HG03558 (cell line): ENCODE data around the gene ZSCAN22.
"Not testable (repeated sequence)": the region's sequence is repeated elsewhere in the genome, so short reads cannot be mapped to it uniquely, and the experiment has no call there.

Source experiments
- ATAC-seq: cut with Tn5 transposase; IDR thresholded peaks from one replicate; pipeline ENCODE4 v1.9.1; 2021; ENCODE audit warnings: moderate number of reproducible peaks; ENCODE audit not compliant: unreplicated experiment; ENCODE audit errors: extremely low read depth

The ZSCAN22 gene

GRCh38 chr19:58315580-58315979 lies 11.2 kb upstream of the ZSCAN22 start:
- no peak for ATAC-seq

- ATAC-seq: no peak
These were observed 9.2 kb upstream of the ZSCAN22 start for GRCh38 chr19:58317476-58318072.

- ATAC-seq: no peak
These were observed 8.5 kb upstream of the ZSCAN22 start for GRCh38 chr19:58318297-58318696.

GRCh38 chr19:58319241-58319640 lies 7.6 kb upstream of the ZSCAN22 start:
- no peak for ATAC-seq

GRCh38 chr19:58325311-58326022 lies 1.3 kb upstream of the ZSCAN22 start:
- no peak for ATAC-seq

- ATAC-seq: no peak
These were observed 287 bp upstream of the ZSCAN22 start for GRCh38 chr19:58326501-58326913.

GRCh38 chr19:58328999-58329398 lies 2.2 kb downstream of the ZSCAN22 start:
- ATAC-seq: no peak

- no peak for ATAC-seq
These were observed 3.7 kb downstream of the ZSCAN22 start for GRCh38 chr19:58330458-58330857.

- ATAC-seq: no peak
These were observed 5.9 kb downstream of the ZSCAN22 start for GRCh38 chr19:58332697-58333096.

- no peak for ATAC-seq
These were observed 8.0 kb downstream of the ZSCAN22 start for GRCh38 chr19:58334691-58335249.

- no peak for ATAC-seq
These were observed 8.8 kb downstream of the ZSCAN22 start for GRCh38 chr19:58335630-58336029.

- ATAC-seq: no peak
These were observed 9.4 kb downstream of the ZSCAN22 start for GRCh38 chr19:58336216-58336615.

- ATAC-seq: no peak
These were observed 10.0 kb downstream of the ZSCAN22 start for GRCh38 chr19:58336820-58337219.

- ATAC-seq: no peak
These were observed 11.5 kb downstream of the ZSCAN22 start for GRCh38 chr19:58338336-58338735.

GRCh38 chr19:58338825-58339558 lies 12.2 kb downstream of the ZSCAN22 start:
- no peak for ATAC-seq

- ATAC-seq: no peak
These were observed 18.8 kb downstream of the ZSCAN22 start for GRCh38 chr19:58345558-58345957.

GRCh38 chr19:58346961-58347929 lies 20.5 kb downstream of the ZSCAN22 start:
- peak; percentile 60 for ATAC-seq

- ATAC-seq: not testable (repeated sequence)
These were observed 21.3 kb downstream of the ZSCAN22 start for GRCh38 chr19:58348080-58348479.

GRCh38 chr19:58349590-58349989 lies 22.8 kb downstream of the ZSCAN22 start:
- ATAC-seq: no peak
